ENCODE results near the gene ICE1. TPM values are rescaled to one million over a fixed set of nuclear protein-coding genes. Genes with fewer than 3 reads are reported as not detected.

ICE1 gene, protein sequence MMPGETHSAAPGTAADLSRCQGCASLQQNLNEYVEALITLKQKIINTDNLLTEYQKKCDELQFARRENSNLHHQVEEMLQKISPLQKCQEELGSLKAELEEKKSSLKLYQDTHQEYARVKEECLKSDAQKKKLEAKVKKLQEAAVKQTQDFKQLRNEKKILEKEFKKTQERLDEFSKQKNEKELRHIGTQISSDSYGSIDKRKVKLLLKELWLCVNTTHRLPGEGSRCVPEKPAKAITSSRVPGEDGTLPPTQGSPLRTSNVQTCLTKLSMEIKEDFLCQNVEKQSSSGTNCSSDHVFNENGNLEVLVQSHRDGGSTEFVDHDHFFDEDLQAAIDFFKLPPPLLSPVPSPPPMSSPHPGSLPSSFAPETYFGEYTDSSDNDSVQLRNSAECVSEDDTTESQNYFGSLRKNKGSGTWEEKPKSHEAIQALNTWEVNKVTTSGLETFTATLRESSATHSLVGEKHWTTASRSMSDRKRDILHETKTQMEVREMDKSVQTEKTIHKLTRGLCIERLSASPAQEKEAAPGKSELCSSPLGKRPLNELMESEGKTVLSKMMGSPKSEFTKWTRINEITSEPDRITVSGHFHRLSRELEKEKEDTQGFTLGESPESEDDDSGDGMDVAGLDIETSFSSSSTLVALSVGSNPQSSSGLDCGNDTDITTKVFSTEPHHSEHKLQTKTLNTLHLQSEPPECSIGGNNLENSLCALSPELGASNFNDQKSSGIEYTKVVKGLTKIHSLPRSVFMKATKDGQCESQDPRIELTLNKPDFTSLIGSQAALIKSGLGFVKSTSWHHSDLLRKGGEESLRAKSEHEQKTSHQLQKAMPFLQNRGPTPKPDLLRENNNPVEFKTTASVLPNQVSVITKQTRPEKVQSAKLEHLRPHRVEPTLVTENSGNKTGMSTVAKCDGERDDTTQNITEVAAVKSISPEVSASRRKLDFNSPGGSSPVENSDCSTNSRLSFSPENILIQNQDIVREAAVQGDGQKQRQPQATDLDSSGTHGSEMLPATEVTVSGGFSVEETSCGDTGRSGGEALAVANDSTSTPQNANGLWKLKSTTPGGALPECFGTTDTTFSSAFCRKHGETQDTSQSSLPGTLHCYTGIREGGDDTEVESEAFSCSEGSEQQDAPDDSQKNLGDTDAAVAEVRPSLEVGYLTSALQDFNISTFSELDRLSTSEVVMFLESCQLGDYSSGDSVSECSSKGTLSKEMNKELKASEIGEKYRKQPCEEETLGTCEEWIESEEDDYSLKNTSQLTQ (N-terminal part only)
- 19.3 and 80.1 TPM in 2 replicates for total RNA-seq (2011; cell fraction: chromatin; rRNA removed; ENCODE audit: low replicate concordance)
- total RNA-seq (2011; cell fraction: nucleolus; rRNA removed): 13.0 and 20.4 TPM in 2 replicates
- total RNA-seq (2011; cell fraction: nucleoplasm; rRNA removed): 35.6 and 41.7 TPM in 2 replicates
- 19.1 and 21.3 TPM in 2 replicates for total RNA-seq (2014; rRNA removed)
- total RNA-seq (2014; rRNA removed; fragmentation: Illumina TruSeq; extraction: Trizol): 40.9 and 44.6 TPM in 2 replicates
- total RNA-seq (2015; rRNA removed; fragmentation: Illumina TruSeq; extraction: Trizol): 46.1 and 47.4 TPM in 2 replicates
- total RNA-seq (2021): 31.3 and 33.2 TPM in 2 replicates
- polyA plus RNA-seq (2011; rRNA removed): 18.5 and 28.2 TPM in 2 replicates
- polyA plus RNA-seq (2011; cell fraction: cytosol; rRNA removed): 8.7 and 12.1 TPM in 2 replicates
- polyA plus RNA-seq (2011; cell fraction: nucleus; rRNA removed): 25.9 and 29.4 TPM in 2 replicates
- 12.7 and 17.1 TPM in 2 replicates for polyA plus RNA-seq (2012)
- polyA plus RNA-seq (2014; fragmentation: Illumina TruSeq; extraction: Trizol): 26.9 and 33.6 TPM in 2 replicates
- polyA plus RNA-seq (2014; fragmentation: Nextera tagmentation; extraction: Ambion mirVana): 1 to 10 TPM; 4.9 to 8.5 TPM
- 20.8 and 21.3 TPM in 2 replicates for polyA plus RNA-seq (2014; rRNA removed)
- 75.3 and 75.8 TPM in 2 replicates for polyA minus RNA-seq (2011; rRNA and poly(A)+ RNA removed)
- polyA minus RNA-seq (2011; cell fraction: cytosol; rRNA and poly(A)+ RNA removed): 21.0 and 26.1 TPM in 2 replicates
- 56.4 and 83.1 TPM in 2 replicates for polyA minus RNA-seq (2011; cell fraction: nucleus; rRNA and poly(A)+ RNA removed)
- percentile 87 among the genes with signal in this experiment for Bru-seq, nascent RNA
- BruChase-seq, experiment 1, labeled RNA remaining after a 2-hour chase: percentile 90 among the genes with signal in this experiment
- BruChase-seq, experiment 2, labeled RNA remaining after a 6-hour chase: percentile 90 among the genes with signal in this experiment
- long read RNA-seq, experiment 1, transcript ICE1-202 (3 exons, 1,074 nt): major isoform, 9 of 43 reads
- long read RNA-seq, experiment 1, partial matches to known transcripts: 27 of 43 reads
- long read RNA-seq, experiment 1, other reads (novel, unspliced or antisense): 7 of 43 reads
- long read RNA-seq, experiment 2, partial matches to known transcripts: 8 of 12 reads
- long read RNA-seq, experiment 2, other reads (novel, unspliced or antisense): 4 of 12 reads
- long read RNA-seq, experiment 3, partial matches to known transcripts: 3 of 5 reads
- long read RNA-seq, experiment 3, other reads (novel, unspliced or antisense): 1 of 5 reads

DNA sequence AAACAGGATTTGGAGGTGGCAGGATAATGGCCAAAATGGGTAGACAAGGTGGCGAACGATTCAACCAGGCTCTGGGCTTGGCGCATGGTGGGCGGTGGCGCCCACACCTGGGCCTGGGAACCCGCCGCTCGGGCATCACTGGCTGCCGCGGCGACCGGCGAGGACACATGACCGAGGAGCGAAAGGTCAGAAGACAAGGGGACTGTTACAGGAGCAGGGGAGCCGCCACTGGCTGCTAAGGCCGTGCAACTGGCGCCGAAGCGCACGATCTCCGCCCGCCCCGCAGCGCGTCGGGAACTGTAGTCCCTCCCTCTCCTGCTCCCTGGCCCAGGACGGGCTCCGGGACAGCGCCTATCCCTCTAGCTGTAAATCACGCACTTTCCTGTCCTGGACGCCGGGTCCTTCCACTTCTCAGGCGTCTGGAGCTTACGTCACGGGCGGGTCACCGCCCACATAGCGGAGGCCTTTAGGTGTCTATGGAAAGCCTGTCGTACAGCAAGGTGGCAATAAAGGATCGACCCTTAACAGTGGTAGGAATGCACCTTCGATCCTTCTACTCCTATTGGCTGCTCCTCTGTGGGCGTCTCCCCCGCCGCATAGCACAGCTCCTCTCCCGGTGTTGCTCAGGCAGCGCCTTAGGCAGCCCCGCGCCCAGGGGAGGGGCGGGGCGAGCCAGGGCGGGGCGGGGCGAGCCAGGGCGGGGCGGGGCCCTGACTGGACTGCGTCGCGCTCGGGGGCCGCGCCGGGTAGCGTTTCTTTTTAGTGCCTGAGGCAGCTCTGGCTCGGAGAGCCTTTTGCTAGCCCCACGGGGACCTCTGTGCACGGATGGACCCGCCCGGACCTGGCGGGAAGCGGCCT, at the start of gene ICE1:
Gene ICE1, plus strand, starts transcription at position 717 of the 858 bp plus-strand sequence. CDS start 239 bp downstream, outside the sequence.
- ChIA-PET POLR2A (interaction anchor here (0.7 to 3.1 kb wide), 10 partner anchors 8 to 1152 kb away, joined by 3 to 13 read pairs (median 3); no protein-coding TSS in a partner anchor), CTCF (ENCODE audit: low intra/inter-chr PET ratio) (no interaction called here)
- H3K27ac ChIP-seq (ENCODE audit: extremely low read depth, low read depth, low read length): peak within 1 kb of the TSS; percentile 100
- peak; percentile 96 to 99 (median 97) for DNase-seq (ENCODE audit: extremely low read depth in 1 of 4, low spot score in 3 of 4)
- H2AFZ ChIP-seq (ENCODE audit: low read depth, low read length): peak within 1 kb of the TSS; percentile 99
- peak; percentile 97 for FAIRE-seq
- intact Hi-C loops (cut with micrococcal nuclease): no loop called here
- WGBS (ENCODE audit: insufficient coverage, low coverage, missing lambda C conversion rate): under 1% methylated on average over 62 of the region's 71 CpGs
- no peaks in the 10 kb centered on the region for H3K27me3 ChIP-seq (ENCODE audit: control insufficient read depth in 2 of 2, insufficient read depth in 2 of 2, low read length in 2 of 2)
- H3K9me3 ChIP-seq (replicated peaks; ENCODE audit: control insufficient read depth, insufficient read depth, low read depth, low read length): no peaks in the 10 kb centered on the region
- H3K79me2 ChIP-seq (ENCODE audit: control insufficient read depth, insufficient read depth, low read length): peaks cover 46% of the 10 kb centered on the region
- in situ Hi-C loops (cut with MboI): loop anchor here (25.0 kb wide), 1 partner anchor 535 kb away; no protein-coding TSS in a partner anchor
- BruUV-seq (replicated peaks): no TSS peak
- ATAC-seq: peak; percentile 98
- H3K9me1 ChIP-seq (ENCODE audit: control insufficient read depth, insufficient read depth, low read length): peaks cover 4% of the 10 kb centered on the region
- peak within 1 kb of the TSS; percentile 85 for H3K4me2 ChIP-seq (ENCODE audit: insufficient read depth, low read length)
- peaks cover 17% of the 10 kb centered on the region; the same call in 2 of the 3 replicates for H3K36me3 ChIP-seq (ENCODE audit: control insufficient read depth, insufficient read depth, low read length)
- peak within 1 kb of the TSS; percentile 90 to 93 for H3K9ac ChIP-seq (ENCODE audit: insufficient read depth in 1 of 2, low read depth in 2 of 2, low read length in 2 of 2)
- H3K4me1 ChIP-seq (replicated peaks in 1 of 2; ENCODE audit: control insufficient read depth in 2 of 2, insufficient read depth in 2 of 2, low read length in 2 of 2): peaks cover 18 to 24% of the 10 kb centered on the region in 2 experiments
- peak within 1 kb of the TSS; percentile 99 for H3K4me3 ChIP-seq
- H4K20me1 ChIP-seq (replicated peaks; ENCODE audit: control insufficient read depth, insufficient read depth, low read length): peaks cover 16% of the 10 kb centered on the region
- TF ChIP-seq, protein P1, sequence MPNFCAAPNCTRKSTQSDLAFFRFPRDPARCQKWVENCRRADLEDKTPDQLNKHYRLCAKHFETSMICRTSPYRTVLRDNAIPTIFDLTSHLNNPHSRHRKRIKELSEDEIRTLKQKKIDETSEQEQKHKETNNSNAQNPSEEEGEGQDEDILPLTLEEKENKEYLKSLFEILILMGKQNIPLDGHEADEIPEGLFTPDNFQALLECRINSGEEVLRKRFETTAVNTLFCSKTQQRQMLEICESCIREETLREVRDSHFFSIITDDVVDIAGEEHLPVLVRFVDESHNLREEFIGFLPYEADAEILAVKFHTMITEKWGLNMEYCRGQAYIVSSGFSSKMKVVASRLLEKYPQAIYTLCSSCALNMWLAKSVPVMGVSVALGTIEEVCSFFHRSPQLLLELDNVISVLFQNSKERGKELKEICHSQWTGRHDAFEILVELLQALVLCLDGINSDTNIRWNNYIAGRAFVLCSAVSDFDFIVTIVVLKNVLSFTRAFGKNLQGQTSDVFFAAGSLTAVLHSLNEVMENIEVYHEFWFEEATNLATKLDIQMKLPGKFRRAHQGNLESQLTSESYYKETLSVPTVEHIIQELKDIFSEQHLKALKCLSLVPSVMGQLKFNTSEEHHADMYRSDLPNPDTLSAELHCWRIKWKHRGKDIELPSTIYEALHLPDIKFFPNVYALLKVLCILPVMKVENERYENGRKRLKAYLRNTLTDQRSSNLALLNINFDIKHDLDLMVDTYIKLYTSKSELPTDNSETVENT (CRISPR knock-in tag; IDR thresholded peaks at IDR 0.05): peak; percentile 91
- TF ChIP-seq SOX6 (IDR thresholded peaks at IDR 0.05) (no peak; the same call in none of the 2 replicates), ZC3H11A (IDR thresholded peaks at IDR 0.05; ENCODE audit: low read depth, low read length) (no peak), PHF21A (IDR thresholded peaks at IDR 0.05; ENCODE audit: borderline replicate concordance, low read depth) (peak; percentile 100)
- TF ChIP-seq, protein P2, sequence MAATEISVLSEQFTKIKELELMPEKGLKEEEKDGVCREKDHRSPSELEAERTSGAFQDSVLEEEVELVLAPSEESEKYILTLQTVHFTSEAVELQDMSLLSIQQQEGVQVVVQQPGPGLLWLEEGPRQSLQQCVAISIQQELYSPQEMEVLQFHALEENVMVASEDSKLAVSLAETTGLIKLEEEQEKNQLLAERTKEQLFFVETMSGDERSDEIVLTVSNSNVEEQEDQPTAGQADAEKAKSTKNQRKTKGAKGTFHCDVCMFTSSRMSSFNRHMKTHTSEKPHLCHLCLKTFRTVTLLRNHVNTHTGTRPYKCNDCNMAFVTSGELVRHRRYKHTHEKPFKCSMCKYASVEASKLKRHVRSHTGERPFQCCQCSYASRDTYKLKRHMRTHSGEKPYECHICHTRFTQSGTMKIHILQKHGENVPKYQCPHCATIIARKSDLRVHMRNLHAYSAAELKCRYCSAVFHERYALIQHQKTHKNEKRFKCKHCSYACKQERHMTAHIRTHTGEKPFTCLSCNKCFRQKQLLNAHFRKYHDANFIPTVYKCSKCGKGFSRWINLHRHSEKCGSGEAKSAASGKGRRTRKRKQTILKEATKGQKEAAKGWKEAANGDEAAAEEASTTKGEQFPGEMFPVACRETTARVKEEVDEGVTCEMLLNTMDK (IDR thresholded peaks at IDR 0.05; ENCODE audit: borderline replicate concordance, insufficient read depth, low read depth, low read length, poor library complexity, severe bottlenecking): no peak

Measured in K562 (cell line).